K562 (cell line): ENCODE data around the gene MAGOHB. TPM values are rescaled to one million over a fixed set of nuclear protein-coding genes. Genes with fewer than 3 reads are reported as not detected.

Experiments
- ARID1B ChIP-seq: fragments of 450-650 bp; IDR thresholded peaks from 2 replicates; pipeline ENCODE4 v1.6.1; 2016; ENCODE audit warnings: antibody characterized with exemption, mild to moderate bottlenecking, inconsistent platforms
- ATF7 ChIP-seq: fragments of 450-650 bp; IDR thresholded peaks from 2 replicates; pipeline ENCODE4 v1.7.1; 2014; ENCODE audit warnings: mild to moderate bottlenecking, moderate library complexity
- BRD9 ChIP-seq: fragments of 450-650 bp; IDR thresholded peaks from 2 replicates; pipeline ENCODE4 v1.6.1; 2018; ENCODE audit warnings: low read depth; ENCODE audit not compliant: partially characterized antibody
- COPS2 ChIP-seq: fragments of 450-650 bp; conservative IDR thresholded peaks from 2 replicates; pipeline ENCODE4 v1.6.1; 2016; ENCODE audit warnings: mild to moderate bottlenecking, moderate library complexity
- DDX20 ChIP-seq: fragments of 450-650 bp; IDR thresholded peaks from 2 replicates; pipeline ENCODE4 v1.6.1; 2016; ENCODE audit warnings: missing genetic modification characterization, low read depth, mild to moderate bottlenecking, missing compliant biosample characterization, moderate library complexity
- HDAC1 ChIP-seq, 2 experiments: fragments of 450-650 bp; IDR thresholded peaks; 2 replicates each; pipeline ENCODE4 v1.6.1; 2016 to 2017; ENCODE audit warnings: inconsistent platforms in 1 of 2, mild to moderate bottlenecking in 1 of 2, moderate library complexity in 1 of 2
- MBD2 ChIP-seq: sonication (generic); IDR thresholded peaks from 2 replicates; pipeline ENCODE4 v1.6.1; 2016; ENCODE audit warnings: low read depth, borderline replicate concordance
- MNT ChIP-seq, 2 experiments: fragments of 450-650 bp; conservative IDR thresholded peaks; 2 replicates each; pipeline ENCODE4 v1.6.1; 2017; ENCODE audit warnings: mild to moderate bottlenecking in 2 of 2, moderate library complexity in 2 of 2
- MYC ChIP-seq, 2 experiments: fragments of 250-450 bp in 1 of 2; sonication (Bioruptor Pico) in 1 of 2; IDR thresholded peaks; 2 replicates each; pipeline versions ENCODE4 v1.5.1 to v1.6.1; 2012 to 2021; ENCODE audit warnings: low read depth in 2 of 2, borderline replicate concordance in 1 of 2, improper control_type of control experiment in 1 of 2, low read length in 1 of 2, mild to moderate bottlenecking in 1 of 2, moderate library complexity in 1 of 2
- NFATC3 ChIP-seq: fragments of 450-650 bp; IDR thresholded peaks from 2 replicates; pipeline ENCODE4 v1.6.1; 2017; ENCODE audit warnings: mild to moderate bottlenecking
- POLR2A ChIP-seq: fragments of 450-650 bp; conservative IDR thresholded peaks from 2 replicates; pipeline ENCODE4 v1.6.1; 2016
- RBBP5 ChIP-seq: fragments of 200-600 bp; sonication (generic); IDR thresholded peaks from 2 replicates; pipeline ENCODE4 v1.6.1; 2012; ENCODE audit warnings: borderline replicate concordance, mild to moderate bottlenecking, low read length, control low read depth, inconsistent platforms; ENCODE audit not compliant: insufficient read depth, poor library complexity, severe bottlenecking
- RBFOX2 ChIP-seq: fragments of 200-400 bp; formaldehyde crosslinking; IDR thresholded peaks from 2 replicates; pipeline ENCODE4 v1.6.1; 2017; ENCODE audit warnings: low read depth, mild to moderate bottlenecking, low read length, moderate library complexity
- RBM25 ChIP-seq: fragments of 200-400 bp; formaldehyde crosslinking; IDR thresholded peaks from 2 replicates; pipeline ENCODE4 v1.6.1; 2018; ENCODE audit warnings: low read length, low read depth, moderate library complexity; ENCODE audit not compliant: severe bottlenecking
- SETDB1 ChIP-seq: IDR thresholded peaks from one replicate; pipeline ENCODE4 v1.6.1; 2012; ENCODE audit warnings: low read length, control low read depth, inconsistent platforms
- SMAD1 ChIP-seq: fragments of 150-350 bp; IDR thresholded peaks from 2 replicates; pipeline ENCODE4 v1.6.1; 2014; ENCODE audit warnings: low read length, low read depth; ENCODE audit not compliant: partially characterized antibody
- U2AF2 ChIP-seq: fragments of 200-400 bp; formaldehyde crosslinking; optimal IDR thresholded peaks from 2 replicates; pipeline ENCODE3; 2017; ENCODE audit warnings: low read depth, mild to moderate bottlenecking, low read length
- XRCC3 ChIP-seq: fragments of 450-650 bp; IDR thresholded peaks from 2 replicates; pipeline ENCODE4 v1.6.1; 2017; ENCODE audit warnings: mild to moderate bottlenecking, moderate library complexity
- ZNF395 ChIP-seq: fragments of 200-800 bp; sonication (Bioruptor generic); IDR thresholded peaks from 2 replicates; pipeline ENCODE4 v1.6.1; 2017; ENCODE audit warnings: missing genetic modification characterization, missing compliant biosample characterization
- ZNF449 ChIP-seq: fragments of 250-450 bp; sonication (Bioruptor Pico); IDR thresholded peaks from 2 replicates; pipeline ENCODE4 v1.8.0; 2022; ENCODE audit warnings: moderate library complexity, mild to moderate bottlenecking, inconsistent platforms
- ZNF644 ChIP-seq: fragments of 200-800 bp; sonication (Bioruptor generic); IDR thresholded peaks from 2 replicates; pipeline ENCODE4 v1.6.1; 2016; ENCODE audit warnings: low read depth, missing genetic modification characterization, missing compliant biosample characterization
- ZNF668 ChIP-seq: fragments of 250-450 bp; sonication (Bioruptor Pico); IDR thresholded peaks from 2 replicates; pipeline ENCODE4 v1.8.0; 2022; ENCODE audit warnings: mild to moderate bottlenecking, inconsistent platforms
- ZNF707 ChIP-seq: fragments of 250-450 bp; sonication (Bioruptor Pico); conservative IDR thresholded peaks from 2 replicates; pipeline ENCODE4 v1.8.0; 2022; ENCODE audit warnings: inconsistent platforms, mild to moderate bottlenecking, moderate library complexity
- ZNF717 ChIP-seq: fragments of 250-450 bp; sonication (Bioruptor Pico); IDR thresholded peaks from 2 replicates; pipeline ENCODE4 v1.5.0; 2021
- ZNF766 ChIP-seq: fragments of 200-800 bp; sonication (Bioruptor generic); conservative IDR thresholded peaks from 2 replicates; pipeline ENCODE4 v1.6.1; 2016; ENCODE audit warnings: missing genetic modification characterization, missing compliant biosample characterization
- polyA plus RNA-seq, 8 experiments: library from polyadenylated mRNA; depleted of rRNA in 4 of 8; stranded (reverse) in 5 of 8; unstranded in 3 of 8; fragments of >200 nt; fragmentation: Nextera tagmentation in 2 of 8; fragmentation: Illumina TruSeq in 1 of 8; extraction: Ambion mirVana in 2 of 8; extraction: Trizol in 1 of 8; gene quantifications; 2 replicates each; pipeline versions ENCODE4 v1.2.1 to v1.2.3, GENCODE V29; 2011 to 2014; ENCODE audit warnings: inconsistent platforms in 1 of 8, missing spikeins in 1 of 8
- total RNA-seq, 7 experiments: library from RNA; depleted of rRNA in 6 of 7; stranded (reverse); fragments of >200 nt in 6 of 7; fragmentation: Illumina TruSeq in 2 of 7; extraction: Trizol in 2 of 7; gene quantifications; 2 replicates each; pipeline versions ENCODE4 v1.2.1 to v1.2.3, GENCODE V29; 2011 to 2021; ENCODE audit warnings: low replicate concordance in 1 of 7

MAGOHB gene
- total and polyA plus RNA-seq, 9 of the 15 experiments (the other 6 are each of a cell fraction or from before 2014, with no cell fraction given), result 34.5 to 177 (median 85.4) TPM

GRCh38 chr12:10613349-10614055, at the start of gene MAGOHB (continued):
- peak; percentile 99 for TF ChIP-seq ATF7
- TF ChIP-seq POLR2A, result peak; percentile 84
- TF ChIP-seq MYC (IDR thresholded peaks at IDR 0.05; ENCODE audit: low read depth, low read length), result peak; percentile 93
- TF ChIP-seq MYC (CRISPR knock-in tag; IDR thresholded peaks at IDR 0.05; ENCODE audit: borderline replicate concordance, low read depth), result peak; percentile 80
- no peak for TF ChIP-seq ZNF707 (CRISPR knock-in tag)
- TF ChIP-seq COPS2, result no peak
- no peak for TF ChIP-seq DDX20 (tag)
- no peak for TF ChIP-seq ZNF449 (CRISPR knock-in tag)
- TF ChIP-seq BRD9, result no peak
- peak; percentile 92 for TF ChIP-seq RBFOX2
- no peak for TF ChIP-seq ZNF766 (CRISPR knock-in tag)
- no peak for TF ChIP-seq ZNF668 (CRISPR knock-in tag)
- TF ChIP-seq NFATC3, result no peak
- TF ChIP-seq ZNF644 (tag), result 0 out of 2 replicates have a peak, but pooled peaks have one; percentile 52
- peak; percentile 89 to 92 for TF ChIP-seq MNT (conservative IDR thresholded peaks at IDR 0.05)
- TF ChIP-seq RBM25, result no peak
- peak; percentile 98 for TF ChIP-seq RBBP5
- TF ChIP-seq SETDB1, result no peak
- peak; percentile 59 for TF ChIP-seq SMAD1
- no peak; the same call in 1 of the 2 replicates for TF ChIP-seq ARID1B
- peak in 1 of 2 experiments; percentile 90; a peak in 2 of 4 replicates for TF ChIP-seq HDAC1 (IDR thresholded peaks at IDR 0.05)
- no peak for TF ChIP-seq U2AF2
- no peak for TF ChIP-seq ZNF717
- TF ChIP-seq XRCC3, result no peak
- TF ChIP-seq ZNF395 (CRISPR knock-in tag), result peak; percentile 70; the same call in 1 of the 2 replicates
- peak; percentile 62; the same call in 1 of the 2 replicates for TF ChIP-seq MBD2
